SK-N-MC (cell line): Measurements from ENCODE around the gene MRPL2.

Experiments
- EZH2 ChIP-seq: fragments of 200-600 bp; sonication (generic); IDR thresholded peaks from one replicate; pipeline ENCODE4 v1.6.1; 2017; ENCODE audit warnings: antibody characterized with exemption
- POLR2AphosphoS5 ChIP-seq: IDR thresholded peaks from 2 replicates; pipeline ENCODE4 v1.6.1; 2012; ENCODE audit warnings: mild to moderate bottlenecking, low read depth, low read length, borderline replicate concordance

DNA sequence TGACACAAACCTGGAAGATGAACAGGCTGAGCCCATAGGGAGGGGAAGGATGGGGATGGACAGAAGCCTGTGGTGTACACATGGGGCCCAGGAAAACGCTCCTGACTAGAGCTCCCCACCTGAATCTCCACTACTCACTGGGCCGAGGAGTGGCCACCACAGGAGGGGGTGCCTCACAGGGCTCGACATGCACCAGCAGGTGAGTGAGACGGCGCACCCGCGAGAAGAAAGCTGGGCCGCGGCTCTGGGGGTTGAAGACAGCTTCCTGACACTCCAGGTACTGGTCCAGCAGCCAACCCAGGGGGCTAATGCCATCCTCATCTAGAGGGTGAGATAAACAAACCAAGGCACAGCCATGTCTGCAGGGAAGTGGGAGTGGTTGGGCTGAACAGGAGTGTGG is 15.9 kb downstream of the MRPL2 start:
- no peak for TF ChIP-seq POLR2AphosphoS5
- TF ChIP-seq EZH2: no peak
